OCI-LY3 (cell line): ENCODE results near the gene FMR1NB.

Experiments used
- H2AFZ ChIP-seq: fragments of 200-600, 300-600 bp; shearing (Covaris generic); 2 replicates; pipeline ENCODE4 v1.6.0; 2014; ENCODE audit warnings: antibody characterized with exemption, low read depth, low read length
- H3K27ac ChIP-seq: fragments of 200-600, 300-600 bp; sonication (generic); 2 replicates; pipeline ENCODE4 v1.5.1; 2014; ENCODE audit warnings: mild to moderate bottlenecking, low read length, moderate library complexity, mixed read lengths
- H3K27me3 ChIP-seq: fragments of 200-600, 300-600 bp; sonication (generic); 2 replicates; pipeline ENCODE4 v1.6.1; 2014; ENCODE audit warnings: low read depth, low read length, mixed read lengths
- H3K36me3 ChIP-seq: fragments of 200-600, 300-600 bp; sonication (generic); replicated peaks from 2 replicates; pipeline ENCODE3; 2014; ENCODE audit warnings: low read depth, low read length, mixed read lengths
- H3K4me1 ChIP-seq: fragments of 300-600, 200-600 bp; sonication (generic); 2 replicates; pipeline ENCODE4 v1.6.1; 2014; ENCODE audit warnings: low read length, mixed read lengths
- H3K4me2 ChIP-seq: fragments of 200-600, 300-600 bp; sonication (generic); 2 replicates; pipeline ENCODE4 v1.6.1; 2014; ENCODE audit warnings: low read length, mixed read lengths
- H3K4me3 ChIP-seq: fragments of 300-600, 200-600 bp; sonication (generic); 2 replicates; pipeline ENCODE4 v1.5.1; 2014; ENCODE audit warnings: antibody characterized with exemption, mild to moderate bottlenecking, low read length, moderate library complexity
- H3K79me2 ChIP-seq: fragments of 300-600, 200-600 bp; shearing (Covaris generic); 2 replicates; pipeline ENCODE4 v1.6.1; 2014; ENCODE audit warnings: mild to moderate bottlenecking, low read length, mixed read lengths
- H3K9ac ChIP-seq: fragments of 300-600, 200-600 bp; shearing (Covaris generic); 2 replicates; pipeline ENCODE4 v1.6.0; 2014; ENCODE audit warnings: mild to moderate bottlenecking, low read length, moderate library complexity
- H3K9me3 ChIP-seq: fragments of 200-600, 300-600 bp; shearing (Covaris generic); 2 replicates; pipeline ENCODE4 v1.6.1; 2014; ENCODE audit warnings: low read length, mixed read lengths; ENCODE audit not compliant: insufficient read depth
- H4K20me1 ChIP-seq: fragments of 200-600, 300-600 bp; sonication (generic); 2 replicates; pipeline ENCODE4 v1.6.1; 2016; ENCODE audit warnings: low read length, mixed read lengths; ENCODE audit not compliant: insufficient read depth
- CTCF ChIP-seq: fragments of 200-600, 300-600 bp; sonication (generic); IDR thresholded peaks from 2 replicates; pipeline ENCODE4 v1.5.1; 2014; ENCODE audit warnings: antibody characterized with exemption, low read length, low read depth
- EZH2phosphoT487 ChIP-seq: fragments of 200-600 bp; shearing (Covaris generic); IDR thresholded peaks from 2 replicates; pipeline ENCODE4 v1.6.1; 2018; ENCODE audit warnings: antibody characterized with exemption, mixed run types, low read depth

FMR1NB gene

GRCh38 chrX:148024425-148025148 is 43.5 kb downstream of the FMR1NB start:
- H3K9me3 ChIP-seq, result no peaks in the 10 kb centered on the region
- H3K27me3 ChIP-seq, result no peaks in the 10 kb centered on the region
- no peaks in the 10 kb centered on the region for H3K79me2 ChIP-seq
- H3K27ac ChIP-seq, result peak overlapping the region; percentile 39
- H3K36me3 ChIP-seq, result no peaks in the 10 kb centered on the region
- peaks cover 20% of the 10 kb centered on the region for H3K4me1 ChIP-seq
- H3K4me3 ChIP-seq, result peak overlapping the region; percentile 56
- peak overlapping the region; percentile 39; the same call in 1 of the 2 replicates for H2AFZ ChIP-seq
- no peaks in the 10 kb centered on the region for H4K20me1 ChIP-seq
- H3K4me2 ChIP-seq, result peak overlapping the region; percentile 70
- TF ChIP-seq CTCF, result no peak
- no peak for TF ChIP-seq EZH2phosphoT487
- H3K9ac ChIP-seq, result no peak overlapping the region

- H3K27ac ChIP-seq, result no peak overlapping the region
- H4K20me1 ChIP-seq, result no peaks in the 10 kb centered on the region
- no peak overlapping the region for H3K4me3 ChIP-seq
- 0 out of 2 replicates have a peak, but pooled peaks cover 2% of the 10 kb centered on the region for H3K4me1 ChIP-seq
- TF ChIP-seq EZH2phosphoT487, result no peak
- H3K9ac ChIP-seq, result no peak overlapping the region
- no peaks in the 10 kb centered on the region for H3K9me3 ChIP-seq
- no peaks in the 10 kb centered on the region for H3K36me3 ChIP-seq
- H3K79me2 ChIP-seq, result no peaks in the 10 kb centered on the region
- no peak overlapping the region for H2AFZ ChIP-seq
- H3K4me2 ChIP-seq, result no peak overlapping the region
- H3K27me3 ChIP-seq, result no peaks in the 10 kb centered on the region
These were observed 54.2 kb downstream of the FMR1NB start for GRCh38 chrX:148035380-148035779.

DNA sequence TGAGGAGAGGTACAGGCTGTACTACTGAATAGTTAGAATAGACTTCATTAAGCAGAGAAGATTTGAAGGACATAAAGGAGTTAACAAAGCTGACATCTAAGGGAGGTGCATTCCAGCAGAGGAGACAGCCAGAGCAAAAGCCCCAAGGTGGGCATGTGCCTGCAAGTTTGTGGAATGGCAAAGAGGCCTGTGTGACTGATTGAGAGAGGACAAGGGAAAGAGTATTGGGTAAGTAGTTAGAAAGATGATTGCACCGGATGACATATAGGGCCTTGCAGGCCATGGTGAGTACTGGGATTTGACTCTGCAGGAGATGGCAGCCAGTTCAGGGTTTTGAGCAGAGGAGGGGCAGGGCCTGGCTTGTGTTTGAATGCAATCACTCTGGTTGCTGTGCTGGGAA is 55.9 kb downstream of the FMR1NB start:
- H3K36me3 ChIP-seq, result no peaks in the 10 kb centered on the region
- H3K4me2 ChIP-seq, result no peak overlapping the region
- H3K79me2 ChIP-seq, result no peaks in the 10 kb centered on the region
- H3K4me3 ChIP-seq, result no peak overlapping the region
- no peak overlapping the region for H3K27ac ChIP-seq
- H3K9ac ChIP-seq, result no peak overlapping the region
- no peaks in the 10 kb centered on the region for H3K9me3 ChIP-seq
- no peaks in the 10 kb centered on the region for H4K20me1 ChIP-seq
- no peak overlapping the region for H2AFZ ChIP-seq
- TF ChIP-seq EZH2phosphoT487 (no peak), CTCF (no peak)
- H3K27me3 ChIP-seq, result no peaks in the 10 kb centered on the region
- no peaks in the 10 kb centered on the region for H3K4me1 ChIP-seq

GRCh38 chrX:148043271-148043855 is 62.2 kb downstream of the FMR1NB start:
- H3K9me3 ChIP-seq, result no peaks in the 10 kb centered on the region
- no peak overlapping the region for H3K4me3 ChIP-seq
- H3K9ac ChIP-seq, result no peak overlapping the region
- no peak overlapping the region for H3K27ac ChIP-seq
- H3K4me1 ChIP-seq, result no peaks in the 10 kb centered on the region
- H3K79me2 ChIP-seq, result no peaks in the 10 kb centered on the region
- H3K27me3 ChIP-seq, result no peaks in the 10 kb centered on the region
- H3K4me2 ChIP-seq, result no peak overlapping the region
- no peak overlapping the region for H2AFZ ChIP-seq
- no peaks in the 10 kb centered on the region for H4K20me1 ChIP-seq
- no peaks in the 10 kb centered on the region for H3K36me3 ChIP-seq
- TF ChIP-seq EZH2phosphoT487 (no peak), CTCF (no peak)
